Adipocyte (in vitro differentiated cells): ENCODE results near the gene ADSL.

Experiments used
- DNase-seq: peaks from one replicate; pipeline ENCODE4 v3.0.0-alpha.2; 2015; ENCODE audit warnings: low read depth
- H3K27me3 ChIP-seq: replicated peaks from 2 replicates; pipeline ENCODE4 v1.7.0; 2013; ENCODE audit warnings: mild to moderate bottlenecking, low read length, moderate library complexity; ENCODE audit not compliant: control insufficient read depth, insufficient read depth
- H3K36me3 ChIP-seq: 2 replicates; pipeline ENCODE4 v1.7.0; 2013; ENCODE audit warnings: low read length, mild to moderate bottlenecking, moderate library complexity; ENCODE audit not compliant: control insufficient read depth, insufficient read depth, severe bottlenecking
- H3K4me1 ChIP-seq: 2 replicates; pipeline ENCODE4 v1.7.0; 2013; ENCODE audit warnings: mild to moderate bottlenecking, low read length, moderate library complexity; ENCODE audit not compliant: control insufficient read depth, insufficient read depth
- H3K4me3 ChIP-seq: 2 replicates; pipeline ENCODE4 v1.7.0; 2013; ENCODE audit warnings: mild to moderate bottlenecking, low read length, moderate library complexity
- H3K9ac ChIP-seq: 2 replicates; pipeline ENCODE4 v1.7.0; 2013; ENCODE audit warnings: mild to moderate bottlenecking, low read length, moderate library complexity
- H3K9me3 ChIP-seq: 2 replicates; pipeline ENCODE4 v1.7.0; 2013; ENCODE audit warnings: mild to moderate bottlenecking, low read length, moderate library complexity; ENCODE audit not compliant: control insufficient read depth

Gene ADSL

GRCh38 chr22:40328546-40329456 is 17.5 kb upstream of the ADSL start:
- Histone ChIP-seq H3K4me3 (no peak overlapping the region), H3K9ac (no peak overlapping the region), H3K27me3 (no peaks in the 10 kb centered on the region), H3K36me3 (peaks cover 31% of the 10 kb centered on the region), H3K4me1 (peaks cover 2% of the 10 kb centered on the region), H3K9me3 (no peaks in the 10 kb centered on the region)
- no peak for DNase-seq

- Histone ChIP-seq H3K4me3 (no peak overlapping the region), H3K9ac (no peak overlapping the region), H3K27me3 (no peaks in the 10 kb centered on the region), H3K9me3 (no peaks in the 10 kb centered on the region), H3K36me3 (peaks cover 31% of the 10 kb centered on the region), H3K4me1 (no peaks in the 10 kb centered on the region)
- no peak for DNase-seq
These were observed 16.8 kb upstream of the ADSL start for GRCh38 chr22:40329466-40329865.

DNA sequence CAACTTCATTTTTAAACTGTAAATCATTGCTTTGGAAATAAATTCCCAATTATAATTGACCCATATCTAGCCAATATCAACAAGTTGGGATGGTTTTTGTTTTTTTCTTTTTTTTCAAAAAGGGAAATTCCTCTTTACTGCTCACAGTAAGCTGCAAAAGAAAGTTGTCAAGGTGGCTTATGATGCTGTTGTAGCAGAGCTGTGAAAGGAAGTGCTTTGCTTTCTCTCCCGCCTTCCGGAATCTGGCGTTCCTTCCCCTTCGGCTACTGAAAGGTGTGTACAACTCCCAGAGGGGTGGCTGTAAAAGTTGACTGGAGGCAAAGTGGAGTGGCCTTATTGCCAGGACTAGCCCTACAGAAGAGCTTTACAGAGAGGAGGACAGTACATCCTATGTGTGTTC is 16.2 kb upstream of the ADSL start:
- Histone ChIP-seq H3K27me3 (no peaks in the 10 kb centered on the region), H3K9me3 (no peaks in the 10 kb centered on the region), H3K9ac (no peak overlapping the region), H3K4me1 (no peaks in the 10 kb centered on the region), H3K36me3 (peaks cover 26% of the 10 kb centered on the region), H3K4me3 (no peak overlapping the region)
- DNase-seq, result no peak

DNA sequence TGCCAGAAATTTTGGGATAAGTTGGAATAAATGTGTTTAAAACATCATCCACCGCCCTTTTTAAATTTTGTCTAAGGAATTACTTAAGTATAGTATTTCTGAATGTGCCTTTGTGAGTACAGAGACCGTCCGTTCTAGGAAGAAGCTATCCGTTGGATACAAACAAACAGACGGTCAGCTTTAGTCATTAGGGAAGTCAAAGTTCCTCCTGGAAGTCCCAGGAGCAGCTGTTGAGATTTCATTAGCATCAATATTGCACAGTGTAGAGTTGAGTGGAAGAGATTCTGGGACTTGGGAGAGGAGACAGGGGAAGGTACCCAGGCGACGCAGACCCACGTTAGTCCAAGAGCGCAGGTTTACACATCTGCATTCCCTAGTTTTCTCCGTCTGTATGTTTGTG is 15.7 kb upstream of the ADSL start:
- no peaks in the 10 kb centered on the region for H3K27me3 ChIP-seq
- no peak for DNase-seq
- H3K9ac ChIP-seq, result no peak overlapping the region
- H3K36me3 ChIP-seq, result peaks cover 21% of the 10 kb centered on the region
- no peaks in the 10 kb centered on the region for H3K9me3 ChIP-seq
- H3K4me1 ChIP-seq, result no peaks in the 10 kb centered on the region
- no peak overlapping the region for H3K4me3 ChIP-seq

- peaks cover 21% of the 10 kb centered on the region for H3K36me3 ChIP-seq
- no peak overlapping the region for H3K9ac ChIP-seq
- no peaks in the 10 kb centered on the region for H3K9me3 ChIP-seq
- no peak for DNase-seq
- H3K4me1 ChIP-seq, result no peaks in the 10 kb centered on the region
- H3K27me3 ChIP-seq, result no peaks in the 10 kb centered on the region
- no peak overlapping the region for H3K4me3 ChIP-seq
These were observed 14.6 kb upstream of the ADSL start for GRCh38 chr22:40331706-40332105.

GRCh38 chr22:40332319-40332781 is 13.9 kb upstream of the ADSL start:
- Histone ChIP-seq H3K36me3 (peaks cover 21% of the 10 kb centered on the region), H3K9ac (no peak overlapping the region), H3K4me3 (no peak overlapping the region), H3K4me1 (no peaks in the 10 kb centered on the region), H3K27me3 (no peaks in the 10 kb centered on the region), H3K9me3 (no peaks in the 10 kb centered on the region)
- peak; percentile 22 for DNase-seq

- Histone ChIP-seq H3K36me3 (peaks cover 21% of the 10 kb centered on the region), H3K27me3 (no peaks in the 10 kb centered on the region), H3K9ac (no peak overlapping the region), H3K4me3 (no peak overlapping the region), H3K4me1 (no peaks in the 10 kb centered on the region), H3K9me3 (no peaks in the 10 kb centered on the region)
- no peak for DNase-seq
These were observed 12.2 kb upstream of the ADSL start for GRCh38 chr22:40334060-40334459.

DNA sequence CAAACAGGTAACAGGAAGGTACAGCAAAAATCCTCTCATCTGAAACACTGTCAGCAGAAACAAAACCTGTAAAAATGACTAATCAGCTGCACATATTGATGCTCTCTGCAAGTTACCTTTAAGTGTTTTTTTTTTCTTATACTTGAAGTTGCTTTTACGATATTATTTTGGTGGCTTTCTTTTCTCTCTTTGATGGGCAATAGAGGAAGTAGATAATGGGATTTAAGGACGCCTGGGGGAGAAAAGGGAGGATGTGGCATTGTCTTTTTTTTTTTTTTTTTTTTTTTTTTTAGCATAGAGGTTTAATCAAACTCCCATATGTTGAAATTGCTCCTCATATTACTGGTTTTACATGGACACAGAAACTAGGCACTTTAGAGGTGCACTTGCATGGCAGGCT is 11.4 kb upstream of the ADSL start:
- no peaks in the 10 kb centered on the region for H3K9me3 ChIP-seq
- H3K9ac ChIP-seq, result no peak overlapping the region
- H3K4me3 ChIP-seq, result no peak overlapping the region
- no peaks in the 10 kb centered on the region for H3K4me1 ChIP-seq
- H3K27me3 ChIP-seq, result no peaks in the 10 kb centered on the region
- no peak for DNase-seq
- peaks cover 17% of the 10 kb centered on the region for H3K36me3 ChIP-seq

DNA sequence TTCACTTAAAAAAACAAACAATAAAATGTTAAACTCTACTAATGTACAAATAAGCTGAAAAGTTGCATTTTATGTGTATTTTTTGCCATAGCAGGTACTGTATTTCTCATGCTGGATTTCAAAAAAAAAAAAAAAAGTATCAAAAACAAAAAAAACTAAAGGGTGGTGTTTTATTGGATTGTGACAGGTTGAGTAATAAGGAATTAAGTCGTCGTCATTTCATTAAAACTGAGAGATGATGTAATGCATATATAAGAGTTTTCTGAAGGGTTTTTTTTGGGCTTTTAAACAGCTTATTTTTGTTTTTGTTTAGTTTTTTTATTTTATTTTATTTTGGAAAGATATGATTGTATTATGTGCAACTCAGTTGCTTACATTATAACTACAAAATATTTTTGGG is 10.9 kb upstream of the ADSL start:
- H3K36me3 ChIP-seq, result peaks cover 13% of the 10 kb centered on the region
- H3K9ac ChIP-seq, result no peak overlapping the region
- H3K4me1 ChIP-seq, result no peaks in the 10 kb centered on the region
- no peaks in the 10 kb centered on the region for H3K9me3 ChIP-seq
- no peak overlapping the region for H3K4me3 ChIP-seq
- H3K27me3 ChIP-seq, result no peaks in the 10 kb centered on the region
- DNase-seq, result no peak

- Histone ChIP-seq H3K4me3 (no peak overlapping the region), H3K9me3 (no peaks in the 10 kb centered on the region), H3K36me3 (no peaks in the 10 kb centered on the region), H3K27me3 (no peaks in the 10 kb centered on the region), H3K9ac (no peak overlapping the region), H3K4me1 (no peaks in the 10 kb centered on the region)
- DNase-seq, result no peak
These were observed 6.3 kb upstream of the ADSL start for GRCh38 chr22:40340044-40340443.

GRCh38 chr22:40341604-40342003 is 4.7 kb upstream of the ADSL start:
- Histone ChIP-seq H3K4me1 (no peaks in the 10 kb centered on the region), H3K36me3 (no peaks in the 10 kb centered on the region), H3K27me3 (no peaks in the 10 kb centered on the region), H3K4me3 (no peak overlapping the region), H3K9me3 (no peaks in the 10 kb centered on the region), H3K9ac (no peak overlapping the region)
- DNase-seq, result no peak

GRCh38 chr22:40342521-40342920 is 3.8 kb upstream of the ADSL start:
- Histone ChIP-seq H3K4me1 (peaks cover 5% of the 10 kb centered on the region), H3K36me3 (no peaks in the 10 kb centered on the region), H3K4me3 (no peak overlapping the region), H3K9me3 (no peaks in the 10 kb centered on the region), H3K9ac (no peak overlapping the region), H3K27me3 (no peaks in the 10 kb centered on the region)
- DNase-seq, result no peak
